Measurements from ENCODE around the gene BTBD17. TPM values are rescaled to one million over a fixed set of nuclear protein-coding genes. Genes with fewer than 3 reads are reported as not detected.

The BTBD17 gene
- total RNA-seq, 1 donor from 2014 or later: not detected

- Mint-ChIP-seq H3K9me3 (peaks cover 6% of the 10 kb centered on the region), H3K27me3 (ENCODE audit: low read depth) (peaks cover 9% of the 10 kb centered on the region), H3K4me1 (ENCODE audit: low read depth) (peaks cover 11% of the 10 kb centered on the region), H3K36me3 (ENCODE audit: low read depth) (peaks cover 3% of the 10 kb centered on the region), H3K4me3 (ENCODE audit: low read depth) (no peak overlapping the region), H3K27ac (no peak overlapping the region)
- intact Hi-C loops (cut with micrococcal nuclease): loop anchor here (10.0 kb wide), 1 partner anchor 225 kb away; the partner anchor contains the start of gene CD300LB
- DNase-seq (ENCODE audit: low spot score): no peak
Measured at GRCh38 chr17:74309902-74310301, 51.8 kb downstream of the BTBD17 start.

- Mint-ChIP-seq H3K27ac (no peak overlapping the region), H3K36me3 (ENCODE audit: low read depth) (peaks cover 3% of the 10 kb centered on the region), H3K4me1 (ENCODE audit: low read depth) (peaks cover 11% of the 10 kb centered on the region), H3K9me3 (peaks cover 6% of the 10 kb centered on the region), H3K27me3 (ENCODE audit: low read depth) (peaks cover 9% of the 10 kb centered on the region), H3K4me3 (ENCODE audit: low read depth) (no peak overlapping the region)
- DNase-seq (ENCODE audit: low spot score): no peak
- intact Hi-C loops (cut with micrococcal nuclease): loop anchor here (10.0 kb wide), 1 partner anchor 227 kb away; the partner anchor contains the start of gene CD300LB
Measured at GRCh38 chr17:74307984-74308773, 53.5 kb downstream of the BTBD17 start.

Other genes starting within 250 kb of the BTBD17 start
- 1,248 and 1,338 TPM in 2 replicates for gene RPL38, start 158.2 kb downstream of the BTBD17 start, total RNA-seq
- gene TTYH2, start 148.3 kb downstream of the BTBD17 start, total RNA-seq: 17.0 and 19.6 TPM in 2 replicates
- gene DNAI2, start 87.6 kb downstream of the BTBD17 start, total RNA-seq: 0.55 and 0.75 TPM in 2 replicates
- gene KIF19, start 35.6 kb downstream of the BTBD17 start, total RNA-seq: 0.14 TPM in 1 of 2 replicates, not detected in the other
- gene GPR142, start 5.6 kb upstream of the BTBD17 start, total RNA-seq: not detected in 2 replicates
- 0.44 and 0.89 TPM in 2 replicates for gene GPRC5C, start 70.2 kb upstream of the BTBD17 start, total RNA-seq
- gene CD300A, start 104.8 kb upstream of the BTBD17 start, total RNA-seq: 16.6 and 16.7 TPM in 2 replicates
- gene CD300LB, start 169.6 kb upstream of the BTBD17 start, total RNA-seq: not detected in 2 replicates
- 0.32 TPM in 1 of 2 replicates, not detected in the other for gene CD300C, start 184.2 kb upstream of the BTBD17 start, total RNA-seq
- gene CD300H, start 205.6 kb upstream of the BTBD17 start, total RNA-seq: not detected in 2 replicates
- gene CD300LD, start 230.4 kb upstream of the BTBD17 start, total RNA-seq: not detected in 2 replicates